Tibial artery (tissue), 4 donors: Measurements from ENCODE around the gene CACNA1C.

Source experiments
- DNase-seq, 2 donors: peaks; one replicate each; pipeline ENCODE4 v3.0.0-alpha.2; 2019
- H3K27ac ChIP-seq, 2 donors: fragments of 200-600 bp; sonication (generic) in 1 of 2; 1 replicate in 1 of 2; 2 replicates in 1 of 2; pipeline ENCODE4 v1.5.1; 2018 to 2019; ENCODE audit warnings: mild to moderate bottlenecking in 1 of 2
- H3K27me3 ChIP-seq, 2 donors: fragments of 200-600 bp; sonication (generic) in 1 of 2; one replicate each; pipeline versions ENCODE4 v1.5.1 to v1.6.0; 2016 to 2019
- H3K36me3 ChIP-seq, 3 donors: fragments of 200-600 bp; sonication (generic) in 2 of 3; one replicate each; pipeline ENCODE4 v1.5.1; 2016 to 2019; ENCODE audit warnings: mild to moderate bottlenecking in 2 of 3
- H3K4me1 ChIP-seq, 4 donors: fragments of 200-600 bp; sonication (generic) in 2 of 4; 1 replicate in 3 of 4; 2 replicates in 1 of 4; pipeline ENCODE4 v1.5.1; 2016 to 2019
- H3K4me3 ChIP-seq, 2 donors: fragments of 200-600 bp; sonication (generic) in 1 of 2; 1 replicate in 1 of 2; 2 replicates in 1 of 2; pipeline ENCODE4 v1.5.1; 2018 to 2019; ENCODE audit warnings: mild to moderate bottlenecking in 2 of 2
- H3K9me3 ChIP-seq, 3 donors: fragments of 200-600 bp; sonication (generic) in 1 of 3; one replicate each; pipeline ENCODE4 v1.5.1; 2016 to 2019
- intact Hi-C: fragments of 100-400 bp; cut with DNase I; formaldehyde crosslinking; loops from one replicate; pipeline ENCODE4 v1.15.0; 2023; ENCODE audit warnings: low total_unique reads
- TF ChIP-seq, protein P1 (sequence below), 2 experiments: fragments of 200-600 bp in 1 of 2; fragments of 450-650 bp in 1 of 2; IDR thresholded peaks; one replicate each; pipeline ENCODE4 v1.5.1; 2017 to 2019; ENCODE audit warnings: antibody characterized with exemption in 2 of 2, mild to moderate bottlenecking in 1 of 2, moderate library complexity in 1 of 2

Gene CACNA1C

GRCh38 chr12:2435511-2435910 lies 382.7 kb downstream of the CACNA1C start:
- no peak overlapping the region for H3K27ac ChIP-seq
- intact Hi-C loops = no loop called here
- no peaks in the 10 kb centered on the region for H3K36me3 ChIP-seq
- DNase-seq = no peak
- TF ChIP-seq, protein P1, sequence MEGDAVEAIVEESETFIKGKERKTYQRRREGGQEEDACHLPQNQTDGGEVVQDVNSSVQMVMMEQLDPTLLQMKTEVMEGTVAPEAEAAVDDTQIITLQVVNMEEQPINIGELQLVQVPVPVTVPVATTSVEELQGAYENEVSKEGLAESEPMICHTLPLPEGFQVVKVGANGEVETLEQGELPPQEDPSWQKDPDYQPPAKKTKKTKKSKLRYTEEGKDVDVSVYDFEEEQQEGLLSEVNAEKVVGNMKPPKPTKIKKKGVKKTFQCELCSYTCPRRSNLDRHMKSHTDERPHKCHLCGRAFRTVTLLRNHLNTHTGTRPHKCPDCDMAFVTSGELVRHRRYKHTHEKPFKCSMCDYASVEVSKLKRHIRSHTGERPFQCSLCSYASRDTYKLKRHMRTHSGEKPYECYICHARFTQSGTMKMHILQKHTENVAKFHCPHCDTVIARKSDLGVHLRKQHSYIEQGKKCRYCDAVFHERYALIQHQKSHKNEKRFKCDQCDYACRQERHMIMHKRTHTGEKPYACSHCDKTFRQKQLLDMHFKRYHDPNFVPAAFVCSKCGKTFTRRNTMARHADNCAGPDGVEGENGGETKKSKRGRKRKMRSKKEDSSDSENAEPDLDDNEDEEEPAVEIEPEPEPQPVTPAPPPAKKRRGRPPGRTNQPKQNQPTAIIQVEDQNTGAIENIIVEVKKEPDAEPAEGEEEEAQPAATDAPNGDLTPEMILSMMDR (IDR thresholded peaks at IDR 0.05) = no peak
- H3K27me3 ChIP-seq = no peaks in the 10 kb centered on the region
- peaks cover 0 to 46% (median 21%) of the 10 kb centered on the region in 4 donors for H3K4me1 ChIP-seq
- no peaks in the 10 kb centered on the region for H3K9me3 ChIP-seq
- H3K4me3 ChIP-seq = no peak overlapping the region

DNA sequence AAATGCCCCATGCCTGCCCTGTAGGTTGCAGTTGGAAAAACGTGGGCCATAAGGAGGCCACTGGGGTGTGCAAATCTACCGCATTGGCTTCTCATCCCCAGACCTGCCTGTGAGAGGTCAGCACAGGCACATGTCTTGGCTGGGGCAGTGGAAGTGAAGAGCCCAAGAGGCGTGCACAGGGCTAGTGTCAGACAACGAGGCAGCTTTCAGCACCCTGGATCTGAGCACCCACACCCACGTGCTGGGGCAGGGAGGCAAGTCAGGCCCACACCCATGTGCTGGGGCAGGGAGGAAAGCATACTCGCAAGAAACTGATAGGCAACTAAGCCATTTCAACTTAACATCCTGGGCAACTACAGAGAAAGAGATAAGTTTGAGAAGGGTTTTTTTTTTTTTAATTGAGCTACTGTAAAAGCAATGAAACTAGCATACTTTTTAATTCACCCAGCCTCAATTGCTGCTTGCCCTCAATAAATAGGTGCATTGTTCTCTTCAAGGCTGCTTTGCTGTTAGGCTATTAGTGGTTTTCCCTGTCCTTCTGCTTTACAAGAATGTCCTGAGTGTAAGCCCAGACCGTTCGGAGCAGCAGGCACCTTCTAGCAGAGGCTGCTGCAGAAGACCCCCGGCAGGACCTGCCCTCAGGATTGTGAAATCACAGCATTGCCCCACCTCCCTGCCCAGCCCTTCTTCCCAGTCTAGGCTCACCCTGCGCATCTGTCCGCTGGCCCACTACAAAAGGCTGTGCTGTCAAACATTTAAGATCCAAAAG lies 386.7 kb downstream of the CACNA1C start:
- intact Hi-C loops = no loop called here
- H3K4me1 ChIP-seq = peaks cover 0 to 20% (median 4%) of the 10 kb centered on the region in 4 donors
- TF ChIP-seq, protein P1 (IDR thresholded peaks at IDR 0.05) = no peak
- no peaks in the 10 kb centered on the region for H3K27me3 ChIP-seq
- no peaks in the 10 kb centered on the region for H3K36me3 ChIP-seq
- no peaks in the 10 kb centered on the region for H3K9me3 ChIP-seq
- no peak overlapping the region for H3K27ac ChIP-seq
- no peak for DNase-seq
- H3K4me3 ChIP-seq = no peak overlapping the region

DNA sequence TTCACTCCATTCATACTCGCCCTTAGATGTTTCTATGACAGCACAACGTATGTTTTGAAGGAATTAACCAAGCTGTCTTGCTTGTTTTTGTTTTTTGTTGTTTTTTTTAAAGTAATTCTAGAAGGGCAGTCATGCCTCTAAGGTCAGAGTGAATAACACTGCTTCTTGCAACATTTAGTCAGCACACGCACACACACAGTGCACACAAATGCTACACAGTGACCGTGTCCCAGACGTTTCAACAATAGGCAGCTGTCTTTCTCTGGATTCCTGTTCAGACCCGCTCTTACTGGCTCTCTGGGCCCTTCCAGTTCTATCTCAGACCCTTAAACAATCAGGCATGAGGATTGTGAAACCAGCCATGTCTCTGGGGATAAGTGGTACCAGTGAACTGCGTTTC lies 391.0 kb downstream of the CACNA1C start:
- DNase-seq = no peak
- Histone ChIP-seq H3K27ac (no peak overlapping the region), H3K36me3 (no peaks in the 10 kb centered on the region), H3K4me1 (peaks cover 0 to 7% (median 0%) of the 10 kb centered on the region in 4 donors), H3K27me3 (no peaks in the 10 kb centered on the region), H3K4me3 (no peak overlapping the region), H3K9me3 (no peaks in the 10 kb centered on the region)
- intact Hi-C loops = no loop called here
- TF ChIP-seq, protein P1 (IDR thresholded peaks at IDR 0.05) = no peak

- Histone ChIP-seq H3K4me1 (peaks cover 0 to 7% (median 0%) of the 10 kb centered on the region in 4 donors), H3K4me3 (no peak overlapping the region), H3K27me3 (no peaks in the 10 kb centered on the region), H3K27ac (no peak overlapping the region), H3K36me3 (peaks cover 0 to 9% (median 6%) of the 10 kb centered on the region in 3 donors), H3K9me3 (no peaks in the 10 kb centered on the region)
- intact Hi-C loops = no loop called here
- TF ChIP-seq, protein P1 (IDR thresholded peaks at IDR 0.05) = no peak
- DNase-seq = no peak
These were observed 393.2 kb downstream of the CACNA1C start for GRCh38 chr12:2445968-2446367.

- H3K27me3 ChIP-seq = no peaks in the 10 kb centered on the region
- H3K4me3 ChIP-seq = no peak overlapping the region
- peaks cover 0 to 9% (median 6%) of the 10 kb centered on the region in 3 donors for H3K36me3 ChIP-seq
- intact Hi-C loops = no loop called here
- TF ChIP-seq, protein P1 (IDR thresholded peaks at IDR 0.05) = no peak
- no peak overlapping the region for H3K27ac ChIP-seq
- no peak for DNase-seq
- no peaks in the 10 kb centered on the region for H3K9me3 ChIP-seq
- peaks cover 0 to 20% (median 8%) of the 10 kb centered on the region in 4 donors for H3K4me1 ChIP-seq
These were observed 395.1 kb downstream of the CACNA1C start for GRCh38 chr12:2447861-2448260.
